Measurements from ENCODE around the gene RGS17.
"Not testable (repeated sequence)": the region's sequence is repeated elsewhere in the genome, so short reads cannot be mapped to it uniquely, and the experiment has no call there.

RGS17 gene

DNA sequence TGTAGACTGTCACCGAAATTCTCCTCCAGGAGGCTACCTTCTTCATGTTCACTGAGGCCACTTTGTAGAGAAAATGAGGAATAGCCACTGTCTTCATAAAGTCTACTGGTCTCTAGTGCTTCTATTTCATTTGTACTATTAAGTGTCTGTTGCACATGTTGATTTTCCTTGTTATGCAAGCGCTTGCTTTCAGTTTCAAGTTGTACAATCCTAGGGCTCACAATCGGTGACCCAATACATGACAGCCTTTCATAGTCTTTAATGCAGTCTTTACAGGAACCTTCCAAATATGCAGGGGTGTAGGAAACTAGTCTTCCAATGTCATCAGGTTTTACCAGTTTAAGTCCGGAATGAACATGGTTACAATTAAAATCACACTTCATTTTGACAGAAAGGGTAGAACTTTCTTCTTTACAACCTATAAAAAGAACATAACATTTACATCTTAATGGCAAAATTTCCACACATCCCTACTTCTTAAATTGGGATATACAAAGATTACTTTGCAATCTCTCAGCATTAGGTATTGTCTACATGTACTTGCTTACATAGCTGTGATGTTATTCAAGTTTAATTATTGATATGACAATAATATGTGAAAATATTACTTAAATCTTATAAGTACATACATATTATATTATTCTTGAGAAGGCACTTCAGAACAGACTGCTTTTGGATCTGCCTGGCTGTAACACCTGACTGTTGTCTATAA is 155.7 kb downstream of the RGS17 start:
- ChIA-PET POLR2A (no interaction called here), CTCF (no interaction called here)
- TF ChIP-seq, protein P1, sequence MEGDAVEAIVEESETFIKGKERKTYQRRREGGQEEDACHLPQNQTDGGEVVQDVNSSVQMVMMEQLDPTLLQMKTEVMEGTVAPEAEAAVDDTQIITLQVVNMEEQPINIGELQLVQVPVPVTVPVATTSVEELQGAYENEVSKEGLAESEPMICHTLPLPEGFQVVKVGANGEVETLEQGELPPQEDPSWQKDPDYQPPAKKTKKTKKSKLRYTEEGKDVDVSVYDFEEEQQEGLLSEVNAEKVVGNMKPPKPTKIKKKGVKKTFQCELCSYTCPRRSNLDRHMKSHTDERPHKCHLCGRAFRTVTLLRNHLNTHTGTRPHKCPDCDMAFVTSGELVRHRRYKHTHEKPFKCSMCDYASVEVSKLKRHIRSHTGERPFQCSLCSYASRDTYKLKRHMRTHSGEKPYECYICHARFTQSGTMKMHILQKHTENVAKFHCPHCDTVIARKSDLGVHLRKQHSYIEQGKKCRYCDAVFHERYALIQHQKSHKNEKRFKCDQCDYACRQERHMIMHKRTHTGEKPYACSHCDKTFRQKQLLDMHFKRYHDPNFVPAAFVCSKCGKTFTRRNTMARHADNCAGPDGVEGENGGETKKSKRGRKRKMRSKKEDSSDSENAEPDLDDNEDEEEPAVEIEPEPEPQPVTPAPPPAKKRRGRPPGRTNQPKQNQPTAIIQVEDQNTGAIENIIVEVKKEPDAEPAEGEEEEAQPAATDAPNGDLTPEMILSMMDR (IDR thresholded peaks at IDR 0.05; ENCODE audit: insufficient read depth, low read length, missing control alignments), result no peak
- H3K4me3 ChIP-seq (ENCODE audit: low read depth, low read length), result no peak overlapping the region
- no peak for DNase-seq (ENCODE audit: low read depth, low spot score)

DNA sequence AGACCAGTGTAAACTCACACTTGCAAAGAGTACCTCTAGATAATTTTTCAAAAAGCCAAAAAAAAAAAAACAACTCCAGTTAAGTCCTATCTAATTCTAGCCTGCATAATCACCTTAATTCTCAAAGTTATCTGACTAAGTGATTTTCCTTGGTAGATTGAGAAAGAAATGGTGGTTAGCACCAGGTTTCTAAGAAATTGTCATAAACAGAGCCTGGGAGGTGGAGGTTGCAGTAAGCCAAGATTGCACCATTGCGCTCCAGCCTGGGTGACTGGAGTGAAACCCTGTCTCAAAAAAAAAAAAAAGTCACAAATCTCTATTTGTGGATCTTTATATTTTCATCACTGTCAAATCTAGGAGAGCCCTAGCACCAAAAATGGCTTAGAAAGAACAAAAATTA is 157.2 kb downstream of the RGS17 start:
- ChIA-PET CTCF (interaction anchor here (1.3 to 3.2 kb wide), 4 partner anchors 10 to 26 kb away, joined by 4 to 11 read pairs (median 6); partner anchors contain the start of gene FBXO5), POLR2A (no interaction called here)
- TF ChIP-seq, protein P1 (IDR thresholded peaks at IDR 0.05; ENCODE audit: insufficient read depth, low read length, missing control alignments), result no peak
- H3K4me3 ChIP-seq (ENCODE audit: low read depth, low read length), result no peak overlapping the region
- no peak for DNase-seq (ENCODE audit: low read depth, low spot score)

DNA sequence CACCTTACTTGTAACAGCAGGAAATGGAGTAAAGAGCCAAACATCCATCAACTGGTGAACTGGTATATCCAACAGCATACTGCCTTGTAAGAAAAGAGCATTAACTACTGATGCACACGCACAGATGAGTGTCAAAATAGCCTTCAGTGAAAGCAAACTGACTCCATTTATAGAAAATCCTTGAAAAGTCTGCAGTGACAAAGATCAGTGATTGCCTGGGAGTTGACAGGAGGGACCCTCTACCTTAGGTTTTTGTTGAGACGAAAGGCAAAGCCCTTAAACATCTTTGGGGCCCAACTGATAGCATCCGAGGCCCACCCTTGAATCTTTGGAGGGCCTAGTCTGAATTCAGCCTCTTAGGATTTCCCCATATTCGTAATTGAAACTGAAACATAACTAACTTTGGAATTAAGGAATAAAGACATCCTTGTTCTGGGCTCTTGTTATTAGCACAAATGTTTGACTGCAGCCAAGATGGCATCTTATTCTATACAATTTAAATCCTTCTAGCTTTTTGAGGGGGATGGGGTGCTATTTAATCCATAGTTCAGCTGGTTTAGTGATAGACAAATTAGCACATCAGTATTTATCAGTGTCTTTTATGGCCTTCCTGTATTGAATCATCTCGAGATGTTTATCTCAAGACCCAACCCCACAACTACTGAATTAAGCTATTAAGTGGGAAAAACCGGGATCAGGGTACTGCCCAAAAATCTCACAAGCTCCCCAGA is 161.2 kb downstream of the RGS17 start:
- POLR2A ChIA-PET, result no interaction called here
- CTCF ChIA-PET, result interaction anchor here (0.8 to 1.9 kb wide), 2 partner anchors 17 to 22 kb away, joined by 4 to 6 read pairs; no protein-coding TSS in a partner anchor
- no peak overlapping the region for H3K4me3 ChIP-seq (ENCODE audit: low read depth, low read length)
- TF ChIP-seq, protein P1 (IDR thresholded peaks at IDR 0.05; ENCODE audit: insufficient read depth, low read length, missing control alignments), result no peak
- DNase-seq (ENCODE audit: low read depth, low spot score), result no peak

DNA sequence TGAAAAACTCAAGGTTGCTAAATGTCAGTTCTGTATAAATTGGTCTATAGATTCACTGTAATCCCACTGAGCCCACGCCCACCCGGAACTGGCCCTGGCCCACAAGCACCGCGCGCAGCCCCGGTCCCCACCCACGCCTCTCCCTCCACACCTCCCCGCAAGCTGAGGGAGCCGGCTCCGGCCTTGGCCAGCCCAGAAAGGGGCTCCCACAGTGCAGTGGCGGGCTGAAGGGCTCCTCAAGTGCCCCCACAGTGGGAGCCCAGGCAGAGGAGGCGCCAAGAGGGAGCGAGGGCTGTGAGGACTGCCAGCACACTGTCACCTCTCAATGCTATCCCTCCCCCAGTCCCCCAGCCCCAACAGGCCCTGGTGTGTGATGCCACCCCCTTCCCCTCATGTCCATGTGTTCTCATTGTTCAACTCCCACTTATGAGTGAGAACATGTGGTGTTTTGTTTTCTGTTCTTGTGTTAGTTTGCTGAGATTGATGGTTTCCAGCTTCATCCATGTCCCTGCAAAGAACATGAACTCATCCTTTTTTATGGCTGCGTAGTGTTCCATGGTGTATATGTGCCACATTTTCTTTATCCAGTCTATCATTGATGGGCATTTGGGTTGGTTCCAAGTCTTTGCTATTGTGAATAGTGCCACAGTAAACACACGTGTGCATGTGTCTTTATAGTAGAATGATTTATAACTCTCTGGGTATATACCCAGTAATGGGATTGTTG is 164.8 kb downstream of the RGS17 start:
- CTCF ChIA-PET, result interaction anchor here (1.3 kb wide), 1 partner anchor 12 kb away, joined by 8 read pairs; no protein-coding TSS in a partner anchor
- H3K4me3 ChIP-seq (ENCODE audit: low read depth, low read length); POLR2A ChIA-PET; DNase-seq (ENCODE audit: low read depth, low spot score): not testable (repeated sequence)

DNA sequence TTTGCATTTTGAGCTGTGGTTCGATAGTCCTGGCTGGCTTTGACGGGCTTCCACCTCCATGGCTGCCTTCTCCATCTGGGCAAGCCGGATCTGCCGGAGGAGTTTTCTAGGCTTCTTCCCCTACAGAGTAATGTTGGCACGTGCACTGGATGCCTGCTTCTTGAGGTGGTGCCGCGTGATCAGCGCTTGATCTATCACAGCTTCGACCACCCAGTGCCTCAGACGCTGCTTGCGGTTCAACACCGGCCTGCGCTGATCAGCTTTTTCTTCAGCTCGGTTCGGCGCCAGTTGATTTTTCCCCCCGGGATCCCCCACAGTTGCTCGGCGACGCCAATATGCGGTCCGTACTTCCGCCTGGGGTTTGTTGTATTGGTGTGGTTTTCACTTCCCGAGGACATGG is 171.7 kb downstream of the RGS17 start:
- TF ChIP-seq, protein P1 (IDR thresholded peaks at IDR 0.05; ENCODE audit: insufficient read depth, low read length, missing control alignments), result no peak
- POLR2A ChIA-PET, result no interaction called here
- no peak for DNase-seq (ENCODE audit: low read depth, low spot score)
- CTCF ChIA-PET, result interaction anchor here (1.6 kb wide), 1 partner anchor 11 kb away, joined by 4 read pairs; no protein-coding TSS in a partner anchor
- H3K4me3 ChIP-seq (ENCODE audit: low read depth, low read length), result no peak overlapping the region

DNA sequence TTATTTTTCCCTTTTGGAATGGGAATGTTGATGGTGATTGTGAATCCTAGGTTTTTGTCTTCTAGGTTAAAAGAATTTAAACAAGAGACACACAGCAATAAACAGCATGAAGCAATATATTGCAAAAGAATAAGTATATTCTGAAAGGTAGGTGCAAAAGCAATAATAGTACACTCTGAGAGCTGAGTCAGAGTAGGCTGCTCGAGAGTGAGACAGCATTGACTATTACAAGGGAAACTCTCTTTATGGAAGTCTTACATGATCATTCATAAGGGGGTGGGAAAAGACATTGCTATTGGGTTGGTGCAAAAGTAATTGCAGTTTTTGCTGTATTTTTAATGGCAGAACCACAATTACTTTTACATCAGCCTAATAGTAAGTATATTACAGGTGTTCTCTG is 173.3 kb downstream of the RGS17 start:
- TF ChIP-seq, protein P1 (IDR thresholded peaks at IDR 0.05; ENCODE audit: insufficient read depth, low read length, missing control alignments), result no peak
- DNase-seq (ENCODE audit: low read depth, low spot score), result no peak
- POLR2A ChIA-PET, result no interaction called here
- H3K4me3 ChIP-seq (ENCODE audit: low read depth, low read length), result no peak overlapping the region
- CTCF ChIA-PET, result interaction anchor here (2.4 kb wide), 1 partner anchor 9 kb away, joined by 13 read pairs; no protein-coding TSS in a partner anchor
